Stimulated activated CD8-positive, alpha-beta memory T cell treated with anti-CD3 and anti-CD28 coated beads, Interleukin-7, amount 100 ng/mL, for 24 hours (primary cell): Measurements from ENCODE around the gene TMEM220.

Experiments used
- DNase-seq: peaks from one replicate; pipeline ENCODE4 v3.0.0-alpha.2; 2020; ENCODE audit warnings: low read depth

Gene TMEM220

DNA sequence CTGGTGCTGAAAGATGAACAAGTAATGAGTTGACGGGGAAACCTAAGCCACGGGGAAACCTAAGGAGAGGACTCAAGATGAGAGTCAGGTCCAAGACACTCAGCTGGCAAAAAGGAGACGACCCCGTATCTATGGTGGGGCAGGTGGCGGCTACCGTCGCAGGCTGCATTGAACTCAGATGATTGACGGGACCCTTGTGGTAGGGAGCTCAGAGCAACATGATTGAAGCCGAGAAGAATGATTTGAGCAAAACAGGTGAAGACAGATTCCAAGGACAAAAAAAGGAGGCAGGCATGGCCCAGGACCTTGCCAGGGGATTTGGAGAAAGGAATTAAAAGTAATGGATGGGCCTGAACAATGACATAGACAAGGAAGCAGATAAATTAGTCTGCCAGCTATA lies 65.3 kb downstream of the TMEM220 start:
- DNase-seq: no peak
